ENCODE results near the gene MAP6D1.

DNA sequence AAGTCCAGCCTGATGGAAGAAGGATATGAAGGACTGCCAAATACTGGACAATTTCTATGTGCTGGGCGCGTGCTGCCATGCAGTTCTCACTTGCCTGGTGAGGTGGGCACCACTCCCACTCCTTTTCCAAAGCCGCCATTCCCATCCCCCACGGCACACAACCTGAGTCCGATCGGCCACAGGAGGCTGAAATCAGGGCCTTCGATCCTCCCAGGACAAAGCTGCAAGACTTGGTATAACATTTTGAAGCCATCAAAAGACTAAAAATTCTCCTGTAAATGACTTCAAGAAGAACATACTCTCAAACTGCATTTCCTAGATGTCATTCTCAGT lies 3.1 kb upstream of the MAP6D1 start:
- no peak for TF ChIP-seq POLR2AphosphoS5 (IDR thresholded peaks at IDR 0.05)
- TF ChIP-seq EP300 (IDR thresholded peaks at IDR 0.05): no peak
- no peak for TF ChIP-seq POLR2A (IDR thresholded peaks at IDR 0.05)
- TF ChIP-seq, protein P1, sequence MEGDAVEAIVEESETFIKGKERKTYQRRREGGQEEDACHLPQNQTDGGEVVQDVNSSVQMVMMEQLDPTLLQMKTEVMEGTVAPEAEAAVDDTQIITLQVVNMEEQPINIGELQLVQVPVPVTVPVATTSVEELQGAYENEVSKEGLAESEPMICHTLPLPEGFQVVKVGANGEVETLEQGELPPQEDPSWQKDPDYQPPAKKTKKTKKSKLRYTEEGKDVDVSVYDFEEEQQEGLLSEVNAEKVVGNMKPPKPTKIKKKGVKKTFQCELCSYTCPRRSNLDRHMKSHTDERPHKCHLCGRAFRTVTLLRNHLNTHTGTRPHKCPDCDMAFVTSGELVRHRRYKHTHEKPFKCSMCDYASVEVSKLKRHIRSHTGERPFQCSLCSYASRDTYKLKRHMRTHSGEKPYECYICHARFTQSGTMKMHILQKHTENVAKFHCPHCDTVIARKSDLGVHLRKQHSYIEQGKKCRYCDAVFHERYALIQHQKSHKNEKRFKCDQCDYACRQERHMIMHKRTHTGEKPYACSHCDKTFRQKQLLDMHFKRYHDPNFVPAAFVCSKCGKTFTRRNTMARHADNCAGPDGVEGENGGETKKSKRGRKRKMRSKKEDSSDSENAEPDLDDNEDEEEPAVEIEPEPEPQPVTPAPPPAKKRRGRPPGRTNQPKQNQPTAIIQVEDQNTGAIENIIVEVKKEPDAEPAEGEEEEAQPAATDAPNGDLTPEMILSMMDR (IDR thresholded peaks at IDR 0.05): no peak
